Measurements from ENCODE around the gene HERC3. TPM values are rescaled to one million over a fixed set of nuclear protein-coding genes. Genes with fewer than 3 reads are reported as not detected.

The HERC3 gene
- total and polyA plus RNA-seq, 2 of the 13 experiments (the other 11 are each of a cell fraction or from before 2014, with no cell fraction given), result 3.8 to 6.2 TPM

DNA sequence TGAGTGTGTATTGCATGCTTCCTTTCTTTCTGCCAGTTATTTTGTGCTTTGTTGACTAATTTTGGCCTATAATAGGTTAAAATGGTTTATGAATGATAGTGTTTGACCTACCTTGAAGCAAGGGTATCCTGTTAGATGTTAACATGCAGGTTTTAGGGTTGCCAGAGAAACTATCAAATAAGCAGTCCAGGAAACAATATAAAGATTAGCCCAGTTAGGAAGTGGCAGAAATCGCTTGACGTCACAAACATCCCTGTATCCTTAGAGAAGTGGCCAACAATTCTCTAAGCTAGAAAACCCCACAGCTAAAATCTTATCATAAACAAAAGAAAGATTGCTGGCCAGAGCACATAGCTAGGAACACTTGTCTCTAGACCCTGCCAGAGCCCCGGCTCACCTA, 101.5 kb downstream of the HERC3 start:
- TF ChIP-seq ZSCAN22 (CRISPR knock-in tag; IDR thresholded peaks at IDR 0.05) (no peak), JARID2 (CRISPR knock-in tag; IDR thresholded peaks at IDR 0.05; ENCODE audit: insufficient replicate concordance) (no peak), SNAI1 (CRISPR knock-in tag; IDR thresholded peaks at IDR 0.05; ENCODE audit: borderline replicate concordance) (no peak), ZSCAN30 (CRISPR knock-in tag; IDR thresholded peaks at IDR 0.05) (no peak), MBD4 (IDR thresholded peaks at IDR 0.05; ENCODE audit: borderline replicate concordance, low read length) (no peak), FOXO1 (CRISPR knock-in tag; IDR thresholded peaks at IDR 0.05) (no peak), TGIF2 (CRISPR knock-in tag; IDR thresholded peaks at IDR 0.05) (no peak)
- TF ChIP-seq, protein P1, sequence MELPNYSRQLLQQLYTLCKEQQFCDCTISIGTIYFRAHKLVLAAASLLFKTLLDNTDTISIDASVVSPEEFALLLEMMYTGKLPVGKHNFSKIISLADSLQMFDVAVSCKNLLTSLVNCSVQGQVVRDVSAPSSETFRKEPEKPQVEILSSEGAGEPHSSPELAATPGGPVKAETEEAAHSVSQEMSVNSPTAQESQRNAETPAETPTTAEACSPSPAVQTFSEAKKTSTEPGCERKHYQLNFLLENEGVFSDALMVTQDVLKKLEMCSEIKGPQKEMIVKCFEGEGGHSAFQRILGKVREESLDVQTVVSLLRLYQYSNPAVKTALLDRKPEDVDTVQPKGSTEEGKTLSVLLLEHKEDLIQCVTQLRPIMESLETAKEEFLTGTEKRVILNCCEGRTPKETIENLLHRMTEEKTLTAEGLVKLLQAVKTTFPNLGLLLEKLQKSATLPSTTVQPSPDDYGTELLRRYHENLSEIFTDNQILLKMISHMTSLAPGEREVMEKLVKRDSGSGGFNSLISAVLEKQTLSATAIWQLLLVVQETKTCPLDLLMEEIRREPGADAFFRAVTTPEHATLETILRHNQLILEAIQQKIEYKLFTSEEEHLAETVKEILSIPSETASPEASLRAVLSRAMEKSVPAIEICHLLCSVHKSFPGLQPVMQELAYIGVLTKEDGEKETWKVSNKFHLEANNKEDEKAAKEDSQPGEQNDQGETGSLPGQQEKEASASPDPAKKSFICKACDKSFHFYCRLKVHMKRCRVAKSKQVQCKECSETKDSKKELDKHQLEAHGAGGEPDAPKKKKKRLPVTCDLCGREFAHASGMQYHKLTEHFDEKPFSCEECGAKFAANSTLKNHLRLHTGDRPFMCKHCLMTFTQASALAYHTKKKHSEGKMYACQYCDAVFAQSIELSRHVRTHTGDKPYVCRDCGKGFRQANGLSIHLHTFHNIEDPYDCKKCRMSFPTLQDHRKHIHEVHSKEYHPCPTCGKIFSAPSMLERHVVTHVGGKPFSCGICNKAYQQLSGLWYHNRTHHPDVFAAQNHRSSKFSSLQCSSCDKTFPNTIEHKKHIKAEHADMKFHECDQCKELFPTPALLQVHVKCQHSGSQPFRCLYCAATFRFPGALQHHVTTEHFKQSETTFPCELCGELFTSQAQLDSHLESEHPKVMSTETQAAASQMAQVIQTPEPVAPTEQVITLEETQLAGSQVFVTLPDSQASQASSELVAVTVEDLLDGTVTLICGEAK (IDR thresholded peaks at IDR 0.05), result no peak
- TF ChIP-seq, protein P1 (CRISPR knock-in tag; IDR thresholded peaks at IDR 0.05), result no peak
- TF ChIP-seq, protein P2, sequence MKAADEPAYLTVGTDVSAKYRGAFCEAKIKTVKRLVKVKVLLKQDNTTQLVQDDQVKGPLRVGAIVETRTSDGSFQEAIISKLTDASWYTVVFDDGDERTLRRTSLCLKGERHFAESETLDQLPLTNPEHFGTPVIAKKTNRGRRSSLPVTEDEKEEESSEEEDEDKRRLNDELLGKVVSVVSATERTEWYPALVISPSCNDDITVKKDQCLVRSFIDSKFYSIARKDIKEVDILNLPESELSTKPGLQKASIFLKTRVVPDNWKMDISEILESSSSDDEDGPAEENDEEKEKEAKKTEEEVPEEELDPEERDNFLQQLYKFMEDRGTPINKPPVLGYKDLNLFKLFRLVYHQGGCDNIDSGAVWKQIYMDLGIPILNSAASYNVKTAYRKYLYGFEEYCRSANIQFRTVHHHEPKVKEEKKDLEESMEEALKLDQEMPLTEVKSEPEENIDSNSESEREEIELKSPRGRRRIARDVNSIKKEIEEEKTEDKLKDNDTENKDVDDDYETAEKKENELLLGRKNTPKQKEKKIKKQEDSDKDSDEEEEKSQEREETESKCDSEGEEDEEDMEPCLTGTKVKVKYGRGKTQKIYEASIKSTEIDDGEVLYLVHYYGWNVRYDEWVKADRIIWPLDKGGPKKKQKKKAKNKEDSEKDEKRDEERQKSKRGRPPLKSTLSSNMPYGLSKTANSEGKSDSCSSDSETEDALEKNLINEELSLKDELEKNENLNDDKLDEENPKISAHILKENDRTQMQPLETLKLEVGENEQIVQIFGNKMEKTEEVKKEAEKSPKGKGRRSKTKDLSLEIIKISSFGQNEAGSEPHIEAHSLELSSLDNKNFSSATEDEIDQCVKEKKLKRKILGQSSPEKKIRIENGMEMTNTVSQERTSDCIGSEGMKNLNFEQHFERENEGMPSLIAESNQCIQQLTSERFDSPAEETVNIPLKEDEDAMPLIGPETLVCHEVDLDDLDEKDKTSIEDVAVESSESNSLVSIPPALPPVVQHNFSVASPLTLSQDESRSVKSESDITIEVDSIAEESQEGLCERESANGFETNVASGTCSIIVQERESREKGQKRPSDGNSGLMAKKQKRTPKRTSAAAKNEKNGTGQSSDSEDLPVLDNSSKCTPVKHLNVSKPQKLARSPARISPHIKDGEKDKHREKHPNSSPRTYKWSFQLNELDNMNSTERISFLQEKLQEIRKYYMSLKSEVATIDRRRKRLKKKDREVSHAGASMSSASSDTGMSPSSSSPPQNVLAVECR (CRISPR knock-in tag; IDR thresholded peaks at IDR 0.05; ENCODE audit: borderline replicate concordance), result no peak
- no peak overlapping the region for H3K27ac ChIP-seq (ENCODE audit: extremely low read length, insufficient read depth, low read length)
- WGBS (ENCODE audit: low lambda C conversion rate), result 98% methylated on average over 3 of the region's 3 CpGs
- ATAC-seq (no peak), FAIRE-seq (no peak), DNase-seq (ENCODE audit: low spot score) (no peak)
- no peak overlapping the region for H3K4me2 ChIP-seq (ENCODE audit: low read depth, low read length)
- ChIA-PET POLR2A (no interaction called here), CTCF (ENCODE audit: low intra/inter-chr PET ratio, low total read pairs) (no interaction called here)
- no peaks in the 10 kb centered on the region for H3K79me2 ChIP-seq (ENCODE audit: insufficient read depth, low read length)
- no peaks in the 10 kb centered on the region for H3K27me3 ChIP-seq (ENCODE audit: control insufficient read depth in 1 of 2, insufficient read depth in 2 of 2, low read length in 2 of 2)
- H3K9me3 ChIP-seq (ENCODE audit: low read length), result no peaks in the 10 kb centered on the region
- in situ Hi-C loops (cut with HindIII; ENCODE audit: extremely low pct_ligation_motif_present, low pct_unique_long_range_greater_than_20kb), result no loop called here
- no peaks in the 10 kb centered on the region for H3K36me3 ChIP-seq (replicated peaks in 1 of 2; ENCODE audit: control insufficient read depth in 1 of 2, insufficient read depth in 2 of 2, low read length in 2 of 2)
- H3K9ac ChIP-seq (ENCODE audit: insufficient read depth, low read depth, low read length), result no peak overlapping the region
- 0 out of 2 replicates have a peak, but pooled peaks cover 5% of the 10 kb centered on the region for H3K4me1 ChIP-seq (ENCODE audit: insufficient read depth, low read length)
- intact Hi-C loops (cut with micrococcal nuclease; ENCODE audit: unreplicated experiment), result no loop called here
- H3K4me3 ChIP-seq (replicated peaks in 1 of 3; ENCODE audit: insufficient read depth in 1 of 3, low read depth in 2 of 3, low read length in 3 of 3), result no peak overlapping the region
- no TSS peak for BruUV-seq (replicated peaks)
- no peaks in the 10 kb centered on the region for H4K20me1 ChIP-seq (ENCODE audit: insufficient read depth, low read length)
- no peak overlapping the region for H2AFZ ChIP-seq (ENCODE audit: low read length)
